ENCODE measurements around the gene GCKR. TPM values are rescaled to one million over a fixed set of nuclear protein-coding genes. Genes with fewer than 3 reads are reported as not detected.

The GCKR gene
- total RNA-seq, 4 donors from 2014 or later, result 0.21 to 1.9 (median 0.41) TPM

- Histone ChIP-seq H3K36me3 (no peaks in the 10 kb centered on the region), H3K4me3 (no peak overlapping the region), H3K9me3 (no peaks in the 10 kb centered on the region), H3K4me1 (no peaks in the 10 kb centered on the region), H3K27me3 (no peaks in the 10 kb centered on the region), H3K27ac (no peak overlapping the region)
- 47 to 67% methylated on average over 4 of the region's 4 CpGs for WGBS, 2 donors
- intact Hi-C loops (cut with DNase I), result no loop called here
- no peak for DNase-seq
- TF ChIP-seq CTCF (IDR thresholded peaks at IDR 0.05), result no peak
- no peak for TF ChIP-seq POLR2A (IDR thresholded peaks at IDR 0.05)
These were observed 10.7 kb downstream of the GCKR start for GRCh38 chr2:27507293-27507692.

- intact Hi-C loops (cut with DNase I), result no loop called here
- WGBS, 2 donors, result 40 to 48% methylated on average over 6 of the region's 6 CpGs
- no peaks in the 10 kb centered on the region for H3K9me3 ChIP-seq
- DNase-seq, result no peak
- no peak for TF ChIP-seq CTCF (IDR thresholded peaks at IDR 0.05)
- TF ChIP-seq POLR2A (IDR thresholded peaks at IDR 0.05), result no peak
- H3K4me3 ChIP-seq, result no peak overlapping the region
- no peaks in the 10 kb centered on the region for H3K36me3 ChIP-seq
- H3K4me1 ChIP-seq, result no peaks in the 10 kb centered on the region
- no peak overlapping the region for H3K27ac ChIP-seq
- no peaks in the 10 kb centered on the region for H3K27me3 ChIP-seq
These were observed 12.7 kb downstream of the GCKR start for GRCh38 chr2:27509326-27509725.

- Histone ChIP-seq H3K9me3 (no peaks in the 10 kb centered on the region), H3K27ac (no peak overlapping the region), H3K4me3 (no peak overlapping the region), H3K27me3 (peaks cover 0 to 18% (median 0%) of the 10 kb centered on the region in 4 donors), H3K36me3 (no peaks in the 10 kb centered on the region), H3K4me1 (no peaks in the 10 kb centered on the region)
- no peak for DNase-seq
- intact Hi-C loops (cut with DNase I), result no loop called here
- TF ChIP-seq CTCF (IDR thresholded peaks at IDR 0.05) (no peak), POLR2A (IDR thresholded peaks at IDR 0.05) (no peak)
- 61 to 66% methylated on average over 3 to 5 of the region's 5 CpGs for WGBS, 2 donors
These were observed 21.6 kb downstream of the GCKR start for GRCh38 chr2:27518113-27518781.

- WGBS, 2 donors, result 82 to 89% methylated on average over 1 to 4 of the region's 4 CpGs
- H3K27ac ChIP-seq, result no peak overlapping the region
These were observed 22.1 kb downstream of the GCKR start for GRCh38 chr2:27518782-27519113.

GRCh38 chr2:27520316-27520715 lies 23.7 kb downstream of the GCKR start:
- WGBS, 2 donors, result 78 to 83% methylated on average over 2 of the region's 2 CpGs
- Histone ChIP-seq H3K9me3 (no peaks in the 10 kb centered on the region), H3K4me1 (no peaks in the 10 kb centered on the region), H3K27me3 (peaks cover 0 to 15% (median 0%) of the 10 kb centered on the region in 4 donors), H3K27ac (no peak overlapping the region), H3K4me3 (no peak overlapping the region), H3K36me3 (no peaks in the 10 kb centered on the region)
- intact Hi-C loops (cut with DNase I), result no loop called here
- no peak for TF ChIP-seq POLR2A (IDR thresholded peaks at IDR 0.05)
- no peak for TF ChIP-seq CTCF (IDR thresholded peaks at IDR 0.05)
- DNase-seq, result no peak

More at GRCh38 chr2:27518782-27519113, 22.1 kb downstream of the GCKR start:
- intact Hi-C loops (cut with DNase I), result no loop called here
- H3K4me1 ChIP-seq, result no peaks in the 10 kb centered on the region
- H3K4me3 ChIP-seq, result no peak overlapping the region
- peaks cover 0 to 18% (median 0%) of the 10 kb centered on the region in 4 donors for H3K27me3 ChIP-seq
- no peak for DNase-seq
- no peaks in the 10 kb centered on the region for H3K36me3 ChIP-seq
- H3K9me3 ChIP-seq, result no peaks in the 10 kb centered on the region
- TF ChIP-seq POLR2A (IDR thresholded peaks at IDR 0.05), result no peak
- TF ChIP-seq CTCF (IDR thresholded peaks at IDR 0.05), result no peak
